GM20431 (cell line): ENCODE data around the gene AGBL3.

Experiments used
- in situ Hi-C: fragments of 300-500 bp; cut with MseI, MboI; formaldehyde crosslinking; loops from one replicate; pipeline ENCODE4 v1.15.0; 2020; ENCODE audit warnings: low sequenced_read_pairs; ENCODE audit not compliant: unreplicated experiment

The AGBL3 gene

GRCh38 chr7:135177028-135177696, 190.9 kb downstream of the AGBL3 start:
- in situ Hi-C loops, result loop anchor here (25.0 kb wide), 1 partner anchor 540 kb away; the partner anchor contains the start of gene BPGM

- in situ Hi-C loops, result loop anchor here (25.0 kb wide), 1 partner anchor 541 kb away; the partner anchor contains the start of gene BPGM
Measured at GRCh38 chr7:135178364-135178763, 192.1 kb downstream of the AGBL3 start.

GRCh38 chr7:135179321-135179925, 193.1 kb downstream of the AGBL3 start:
- in situ Hi-C loops, result loop anchor here (25.0 kb wide), 1 partner anchor 542 kb away; the partner anchor contains the start of gene BPGM

GRCh38 chr7:135180122-135180521, 193.8 kb downstream of the AGBL3 start:
- in situ Hi-C loops, result loop anchor here (25.0 kb wide), 1 partner anchor 543 kb away; the partner anchor contains the start of gene BPGM

- in situ Hi-C loops, result loop anchor here (25.0 kb wide), 1 partner anchor 544 kb away; the partner anchor contains the start of gene BPGM
Measured at GRCh38 chr7:135181261-135181928, 195.1 kb downstream of the AGBL3 start.

- in situ Hi-C loops, result loop anchor here (25.0 kb wide), 1 partner anchor 545 kb away; the partner anchor contains the start of gene BPGM
Measured at GRCh38 chr7:135181929-135182678, 195.8 kb downstream of the AGBL3 start.

GRCh38 chr7:135183478-135183877, 197.2 kb downstream of the AGBL3 start:
- in situ Hi-C loops, result loop anchor here (25.0 kb wide), 1 partner anchor 546 kb away; the partner anchor contains the start of gene BPGM

GRCh38 chr7:135184254-135184841, 198.0 kb downstream of the AGBL3 start:
- in situ Hi-C loops, result loop anchor here (25.0 kb wide), 1 partner anchor 547 kb away; the partner anchor contains the start of gene BPGM
